RKO (cell line): ENCODE data around the gene TMCO5A.

ENCODE experiments used
- DNase-seq: peaks from one replicate; pipeline ENCODE4 v3.0.0-alpha.2; 2016; ENCODE audit warnings: low spot score

The TMCO5A gene

GRCh38 chr15:37973856-37974255, 39.4 kb downstream of the TMCO5A start:
- no peak for DNase-seq

- DNase-seq: no peak
These were observed 43.8 kb downstream of the TMCO5A start for GRCh38 chr15:37978231-37978630.

GRCh38 chr15:37979671-37980409, 45.4 kb downstream of the TMCO5A start:
- no peak for DNase-seq

- DNase-seq: no peak
These were observed 46.8 kb downstream of the TMCO5A start for GRCh38 chr15:37981201-37981600.

GRCh38 chr15:37981775-37982174, 47.3 kb downstream of the TMCO5A start:
- DNase-seq: peak; percentile 71

GRCh38 chr15:37984368-37984767, 49.9 kb downstream of the TMCO5A start:
- DNase-seq: no peak

- peak; percentile 72 for DNase-seq
These were observed 61.3 kb downstream of the TMCO5A start for GRCh38 chr15:37995461-37996347.
